CD14-positive monocyte (primary cell): ENCODE data around the gene GCGR. TPM values are rescaled to one million over a fixed set of nuclear protein-coding genes. Genes with fewer than 3 reads are reported as not detected.
A peak's percentile ranks its signal among the peaks of the same experiment; 100 is the strongest.

Experiments
- DNase-seq, 3 donors: peaks; one replicate each; pipeline ENCODE4 v3.0.0-alpha.2; 2011 to 2022
- H2AFZ ChIP-seq: 2 replicates; pipeline ENCODE4 v1.6.0; 2012; ENCODE audit warnings: mild to moderate bottlenecking, low read depth, low read length, inconsistent platforms; ENCODE audit not compliant: insufficient read depth, poor library complexity, severe bottlenecking
- H3K27ac ChIP-seq, 2 donors: 1 replicate in 1 of 2; 2 replicates in 1 of 2; pipeline ENCODE4 v1.5.1; 2012 to 2013; ENCODE audit warnings: low read length in 2 of 2, control low read depth in 1 of 2, inconsistent platforms in 1 of 2, low read depth in 1 of 2, mild to moderate bottlenecking in 1 of 2
- H3K27me3 ChIP-seq, 2 donors: one replicate each; pipeline versions ENCODE4 v1.6.0 to v1.6.1; 2011 to 2013; ENCODE audit warnings: low read length in 2 of 2; ENCODE audit not compliant: control insufficient read depth in 2 of 2, insufficient read depth in 2 of 2
- H3K36me3 ChIP-seq, 2 donors: replicated peaks in 1 of 2; 1 replicate in 1 of 2; 2 replicates in 1 of 2; pipeline versions ENCODE4 v1.5.1 to v1.6.1; 2012 to 2013; ENCODE audit warnings: low read length in 2 of 2, control low read depth in 1 of 2, inconsistent platforms in 1 of 2, mild to moderate bottlenecking in 1 of 2; ENCODE audit not compliant: insufficient read depth in 2 of 2, control insufficient read depth in 1 of 2
- H3K4me1 ChIP-seq, 2 donors: 1 replicate in 1 of 2; 2 replicates in 1 of 2; pipeline versions ENCODE4 v1.5.1 to v1.6.1; 2012 to 2013; ENCODE audit warnings: low read length in 2 of 2, control low read depth in 1 of 2, inconsistent platforms in 1 of 2, mild to moderate bottlenecking in 1 of 2, moderate library complexity in 1 of 2; ENCODE audit not compliant: insufficient read depth in 2 of 2, control insufficient read depth in 1 of 2
- H3K4me2 ChIP-seq: replicated peaks from 2 replicates; pipeline ENCODE3; 2012; ENCODE audit warnings: low read length, moderate library complexity, mild to moderate bottlenecking; ENCODE audit not compliant: poor library complexity, severe bottlenecking; ENCODE audit errors: extremely low read depth
- H3K4me3 ChIP-seq, 3 experiments: fragments of 200-600 bp in 1 of 3; sonication (generic) in 1 of 3; replicated peaks in 1 of 3; 1 replicate in 2 of 3; 2 replicates in 1 of 3; pipeline ENCODE4 v1.5.1; 2011 to 2013; ENCODE audit warnings: low read length in 3 of 3, mild to moderate bottlenecking in 3 of 3, control low read depth in 2 of 3, low read depth in 2 of 3, inconsistent platforms in 1 of 3, moderate library complexity in 1 of 3
- H3K79me2 ChIP-seq: 2 replicates; pipeline ENCODE4 v1.6.0; 2012; ENCODE audit warnings: mild to moderate bottlenecking, control low read depth, inconsistent platforms, low read length, moderate library complexity; ENCODE audit not compliant: insufficient read depth
- H3K9ac ChIP-seq: 2 replicates; pipeline ENCODE4 v1.6.0; 2017; ENCODE audit warnings: low read length, mild to moderate bottlenecking; ENCODE audit not compliant: insufficient read depth, poor library complexity, severe bottlenecking
- H3K9me3 ChIP-seq, 2 donors: replicated peaks in 1 of 2; 1 replicate in 1 of 2; 2 replicates in 1 of 2; pipeline versions ENCODE4 v1.5.1 to v1.6.1; 2012 to 2013; ENCODE audit warnings: low read length in 2 of 2, control low read depth in 1 of 2; ENCODE audit not compliant: control insufficient read depth in 1 of 2, insufficient read depth in 1 of 2
- H4K20me1 ChIP-seq: 2 replicates; pipeline ENCODE4 v1.6.0; 2012; ENCODE audit warnings: mild to moderate bottlenecking, low read length, control low read depth, moderate library complexity; ENCODE audit not compliant: insufficient read depth
- H3K27ac Mint-ChIP-seq, 7 donors: one replicate each; pipeline ENCODE4 v1.8.0; 2020; ENCODE audit warnings: mild to moderate bottlenecking in 7 of 7, mixed read lengths in 7 of 7, moderate library complexity in 6 of 7, inconsistent platforms in 2 of 7
- H3K27me3 Mint-ChIP-seq, 3 donors: one replicate each; pipeline ENCODE4 v1.8.0; 2021 to 2022; ENCODE audit warnings: low read depth in 3 of 3, mild to moderate bottlenecking in 3 of 3, mixed read lengths in 3 of 3, moderate library complexity in 3 of 3, inconsistent platforms in 1 of 3
- H3K36me3 Mint-ChIP-seq, 2 donors: one replicate each; pipeline ENCODE4 v1.8.0; 2020; ENCODE audit warnings: mixed read lengths in 2 of 2, inconsistent platforms in 1 of 2, mild to moderate bottlenecking in 1 of 2
- H3K4me1 Mint-ChIP-seq: one replicate; pipeline ENCODE4 v1.8.0; 2020; ENCODE audit warnings: mild to moderate bottlenecking, mixed read lengths
- H3K4me3 Mint-ChIP-seq, 2 donors: one replicate each; pipeline ENCODE4 v1.8.0; 2020; ENCODE audit warnings: mild to moderate bottlenecking in 2 of 2, mixed read lengths in 2 of 2, moderate library complexity in 1 of 2
- H3K9me3 Mint-ChIP-seq, 7 donors: one replicate each; pipeline ENCODE4 v1.8.0; 2020 to 2022; ENCODE audit warnings: mixed read lengths in 7 of 7, mild to moderate bottlenecking in 6 of 7, moderate library complexity in 6 of 7, inconsistent platforms in 2 of 7
- CTCF ChIP-seq: fragments of 200-600 bp; IDR thresholded peaks from one replicate; pipeline ENCODE4 v1.8.0; 2022; ENCODE audit warnings: antibody characterized with exemption, mild to moderate bottlenecking
- WGBS: methylation state at CpG from one replicate; pipeline ENCODE4 v1.1.5; 2013; ENCODE audit warnings: missing lambda C conversion rate; ENCODE audit not compliant: insufficient coverage; 5-methylcytosine and 5-hydroxymethylcytosine counted together
- intact Hi-C, 2 donors: fragments of 100-400 bp; cut with micrococcal nuclease; formaldehyde crosslinking; loops; one replicate each; pipeline versions ENCODE4 v1.15.0 to v1.15.1; 2023
- polyA plus RNA-seq, 3 donors: library from polyadenylated mRNA; depleted of rRNA in 1 of 3; unstranded in 2 of 3; stranded (reverse) in 1 of 3; fragments of 300-500 nt in 2 of 3; fragments of >200 nt in 1 of 3; fragmentation: Illumina TruSeq in 2 of 3; gene quantifications; 1 replicate in 2 of 3; 2 replicates in 1 of 3; pipeline ENCODE4 v1.2.3, GENCODE V29; 2012 to 2021

GCGR gene
- polyA plus RNA-seq, 3 donors: not detected

GRCh38 chr17:81845881-81846742 is 42.2 kb downstream of the GCGR start:
- Histone ChIP-seq H3K4me3 (no peak overlapping the region), H3K27me3 (no peaks in the 10 kb centered on the region), H2AFZ (no peak overlapping the region), H3K27ac (peak overlapping the region in 1 of 2 donors; percentile 20), H3K4me2 (no peak overlapping the region), H3K9ac (no peak overlapping the region), H3K4me1 (peaks cover 5 to 6% of the 10 kb centered on the region in 2 donors), H3K36me3 (peaks cover 69% of the 10 kb centered on the region in 2 donors), H3K79me2 (peaks cover 16% of the 10 kb centered on the region), H3K9me3 (no peaks in the 10 kb centered on the region), H4K20me1 (peaks cover 36% of the 10 kb centered on the region)
- DNase-seq: no peak
- Mint-ChIP-seq H3K27me3 (peaks cover 0 to 1% (median 0%) of the 10 kb centered on the region in 3 donors), H3K4me1 (peaks cover 10% of the 10 kb centered on the region), H3K4me3 (no peak overlapping the region), H3K36me3 (peaks cover 50 to 82% of the 10 kb centered on the region in 2 donors), H3K9me3 (peaks cover 0 to 2% (median 0%) of the 10 kb centered on the region in 7 donors), H3K27ac (peak overlapping the region in 5 of 7 donors; percentile 37 to 61 (median 55))
- WGBS: 97% methylated on average over 29 of the region's 38 CpGs
- no peak for TF ChIP-seq CTCF
- intact Hi-C loops: no loop called here

GRCh38 chr17:81846743-81847689 is 43.1 kb downstream of the GCGR start:
- Mint-ChIP-seq H3K27ac (peak overlapping the region in 6 of 7 donors; percentile 4 to 61 (median 38)), H3K9me3 (peaks cover 0 to 2% (median 0%) of the 10 kb centered on the region in 7 donors), H3K27me3 (no peaks in the 10 kb centered on the region), H3K4me1 (peaks cover 1% of the 10 kb centered on the region), H3K36me3 (peaks cover 59 to 88% of the 10 kb centered on the region in 2 donors), H3K4me3 (no peak overlapping the region)
- H3K4me1 ChIP-seq: no peaks in the 10 kb centered on the region
- H3K79me2 ChIP-seq: peaks cover 25% of the 10 kb centered on the region
- no peaks in the 10 kb centered on the region for H3K9me3 ChIP-seq
- no peak overlapping the region for H3K4me2 ChIP-seq
- no peak overlapping the region for H3K4me3 ChIP-seq
- 94% methylated on average over 24 of the region's 24 CpGs for WGBS
- H3K27ac ChIP-seq: peak overlapping the region in 1 of 2 donors; percentile 26
- H4K20me1 ChIP-seq: peaks cover 45% of the 10 kb centered on the region
- no peak overlapping the region for H2AFZ ChIP-seq
- H3K36me3 ChIP-seq: peaks cover 78% of the 10 kb centered on the region in 2 donors
- no peak for TF ChIP-seq CTCF
- intact Hi-C loops: no loop called here
- no peak for DNase-seq
- H3K27me3 ChIP-seq: no peaks in the 10 kb centered on the region
- no peak overlapping the region for H3K9ac ChIP-seq
